DOHH2 (cell line): Measurements from ENCODE around the gene ABCG2.

Source experiments
- CTCF ChIP-seq: fragments of 200-600 bp; sonication (generic); IDR thresholded peaks from one replicate; pipeline ENCODE4 v1.5.1; 2014; ENCODE audit warnings: antibody characterized with exemption, mild to moderate bottlenecking, low read depth, low read length; ENCODE audit not compliant: poor library complexity, severe bottlenecking
- EZH2phosphoT487 ChIP-seq: fragments of 200-600 bp; sonication (generic); IDR thresholded peaks from 2 replicates; pipeline ENCODE4 v1.6.1; 2017; ENCODE audit warnings: borderline replicate concordance, mild to moderate bottlenecking, antibody characterized with exemption, low read length, moderate library complexity, mixed read lengths

- TF ChIP-seq CTCF = no peak
- no peak for TF ChIP-seq EZH2phosphoT487
These were observed 11.5 kb downstream of the ABCG2 start for GRCh38 chr4:88146891-88147290.
